22Rv1 (cell line): ENCODE results near the gene PDK4.

Source experiments
- ZFX ChIP-seq: fragments of 450-650 bp; IDR thresholded peaks from 2 replicates; pipeline ENCODE4 v1.6.1; 2017; ENCODE audit warnings: antibody characterized with exemption, borderline replicate concordance
- TF ChIP-seq, protein P1 (sequence below): fragments of 450-650 bp; IDR thresholded peaks from 2 replicates; pipeline ENCODE4 v1.5.1; 2017; ENCODE audit warnings: mild to moderate bottlenecking

DNA sequence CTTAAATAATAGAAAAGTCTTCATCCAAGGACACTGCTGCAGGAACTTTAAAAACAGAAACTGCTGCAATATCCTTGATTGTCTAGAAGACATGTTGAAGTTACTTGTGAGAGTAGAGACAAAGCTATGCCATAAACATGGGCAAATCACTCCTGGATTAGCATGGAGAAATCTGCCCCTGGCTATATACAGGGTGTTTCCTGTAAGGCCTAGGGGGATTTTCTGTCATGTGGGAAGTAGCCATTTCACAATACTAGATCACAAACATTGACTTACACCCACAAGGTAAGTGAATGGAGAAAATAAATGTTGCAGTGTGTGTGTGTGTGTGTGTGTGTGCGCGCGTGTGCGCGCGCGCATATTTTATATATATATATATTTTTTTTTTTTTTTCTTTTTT is 35.2 kb upstream of the PDK4 start:
- TF ChIP-seq, protein P1, sequence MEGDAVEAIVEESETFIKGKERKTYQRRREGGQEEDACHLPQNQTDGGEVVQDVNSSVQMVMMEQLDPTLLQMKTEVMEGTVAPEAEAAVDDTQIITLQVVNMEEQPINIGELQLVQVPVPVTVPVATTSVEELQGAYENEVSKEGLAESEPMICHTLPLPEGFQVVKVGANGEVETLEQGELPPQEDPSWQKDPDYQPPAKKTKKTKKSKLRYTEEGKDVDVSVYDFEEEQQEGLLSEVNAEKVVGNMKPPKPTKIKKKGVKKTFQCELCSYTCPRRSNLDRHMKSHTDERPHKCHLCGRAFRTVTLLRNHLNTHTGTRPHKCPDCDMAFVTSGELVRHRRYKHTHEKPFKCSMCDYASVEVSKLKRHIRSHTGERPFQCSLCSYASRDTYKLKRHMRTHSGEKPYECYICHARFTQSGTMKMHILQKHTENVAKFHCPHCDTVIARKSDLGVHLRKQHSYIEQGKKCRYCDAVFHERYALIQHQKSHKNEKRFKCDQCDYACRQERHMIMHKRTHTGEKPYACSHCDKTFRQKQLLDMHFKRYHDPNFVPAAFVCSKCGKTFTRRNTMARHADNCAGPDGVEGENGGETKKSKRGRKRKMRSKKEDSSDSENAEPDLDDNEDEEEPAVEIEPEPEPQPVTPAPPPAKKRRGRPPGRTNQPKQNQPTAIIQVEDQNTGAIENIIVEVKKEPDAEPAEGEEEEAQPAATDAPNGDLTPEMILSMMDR = no peak
- no peak for TF ChIP-seq ZFX
